GOT3 (cell line): ENCODE results near the gene ELF4.

Source experiments
- DNase-seq: peaks from one replicate; lab custom pipeline; 2025; ENCODE audit warnings: mixed read lengths; lab: John Stamatoyannopoulos, UW

The ELF4 gene

DNA sequence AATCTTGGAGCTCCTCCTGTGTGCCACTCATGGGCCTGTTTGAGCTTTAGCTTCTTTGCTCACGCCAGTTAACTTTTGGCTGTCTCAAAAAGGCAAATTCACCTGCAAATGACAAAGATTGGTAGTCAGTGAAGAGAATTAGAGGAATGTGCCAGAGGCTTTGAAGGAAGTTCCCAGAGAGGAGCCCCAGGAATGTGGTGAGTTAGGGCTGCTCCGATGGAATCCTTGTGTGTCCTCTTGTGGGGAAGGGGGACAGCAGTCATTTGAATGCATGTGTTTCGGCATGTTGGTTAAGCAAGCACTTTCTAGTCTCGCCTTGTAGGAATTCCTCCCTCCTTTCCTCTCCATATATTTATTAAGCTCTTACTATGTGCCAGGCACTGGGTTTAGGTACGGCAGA is 62.9 kb downstream of the ELF4 start:
- DNase-seq = no peak

DNA sequence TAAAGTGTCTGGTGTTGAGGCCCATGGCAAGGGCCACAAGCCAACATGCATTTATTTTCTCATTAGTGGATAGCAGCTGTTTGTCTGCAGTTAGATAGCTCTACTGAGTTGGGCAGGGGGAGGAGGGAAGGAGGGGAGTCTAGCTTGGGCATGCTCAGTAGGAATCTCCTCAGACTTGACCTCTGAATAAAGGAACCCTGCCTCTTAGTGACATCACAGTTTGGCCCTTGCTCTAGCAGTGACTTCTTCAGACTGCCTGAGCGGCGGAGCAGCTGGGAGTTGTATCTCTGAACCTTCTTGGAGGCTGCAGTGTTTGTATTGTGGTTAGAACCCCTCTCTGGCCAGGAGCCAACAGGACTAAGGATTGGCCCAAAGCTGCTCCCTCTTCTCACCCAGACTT is 70.5 kb downstream of the ELF4 start:
- no peak for DNase-seq

DNA sequence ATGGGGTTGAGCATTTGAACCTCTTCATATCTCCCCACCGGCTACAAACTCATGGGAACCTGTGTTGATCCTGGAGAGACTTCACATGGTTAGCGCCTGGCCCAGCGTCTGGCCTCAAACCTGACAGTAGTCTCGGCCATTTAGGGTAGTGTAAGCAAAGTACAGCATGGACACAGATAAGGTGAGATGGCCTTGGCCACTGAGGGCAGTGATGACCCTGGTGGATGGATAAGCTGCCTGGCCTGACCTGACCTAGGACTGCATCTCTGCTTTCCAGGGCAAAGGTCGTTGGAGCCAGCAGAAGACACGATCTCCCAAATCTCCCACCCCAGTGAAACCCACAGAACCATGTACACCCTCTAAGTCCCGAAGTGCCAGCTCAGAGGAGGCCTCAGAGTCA is 76.1 kb downstream of the ELF4 start:
- DNase-seq = no peak

DNA sequence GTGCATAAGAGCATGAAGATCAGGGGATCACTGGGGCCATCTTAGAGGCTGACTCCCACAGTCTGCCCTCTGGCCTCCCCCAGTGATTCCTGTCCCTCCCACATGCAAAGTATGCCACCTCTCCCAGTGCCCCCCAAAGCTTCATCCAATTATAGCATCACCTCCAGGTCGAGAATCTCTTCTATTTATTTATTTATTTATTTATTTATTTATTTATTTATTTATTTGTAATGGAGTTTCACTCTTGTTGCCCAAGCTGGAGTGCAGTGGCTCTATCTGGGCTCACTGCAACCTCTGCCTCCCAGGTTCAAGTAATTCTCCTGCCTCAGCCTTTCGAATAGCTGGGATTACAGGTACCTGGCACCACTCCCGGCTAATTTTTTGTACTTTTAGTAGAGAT is 77.7 kb downstream of the ELF4 start:
- no peak for DNase-seq

DNA sequence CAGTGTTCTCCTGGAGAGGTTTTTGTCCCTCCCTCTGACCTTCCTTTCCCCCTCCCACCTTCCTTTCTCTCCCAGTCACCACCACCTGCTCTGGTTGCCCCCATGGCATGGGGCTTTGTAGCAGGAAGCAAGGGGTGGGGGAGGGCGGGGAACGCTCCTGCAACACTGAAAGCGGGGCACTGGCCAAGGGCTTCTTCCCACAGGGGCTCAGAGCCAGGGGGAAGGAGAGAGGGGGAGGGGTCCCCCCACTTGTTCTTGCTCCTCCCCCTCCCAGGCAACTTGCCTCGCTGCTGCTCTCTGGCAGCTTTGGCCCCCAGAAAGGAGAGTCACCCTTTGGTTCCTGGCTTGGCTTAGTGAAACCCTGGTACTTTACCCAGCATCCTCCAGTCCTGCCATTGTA is 79.5 kb downstream of the ELF4 start:
- DNase-seq = no peak

DNA sequence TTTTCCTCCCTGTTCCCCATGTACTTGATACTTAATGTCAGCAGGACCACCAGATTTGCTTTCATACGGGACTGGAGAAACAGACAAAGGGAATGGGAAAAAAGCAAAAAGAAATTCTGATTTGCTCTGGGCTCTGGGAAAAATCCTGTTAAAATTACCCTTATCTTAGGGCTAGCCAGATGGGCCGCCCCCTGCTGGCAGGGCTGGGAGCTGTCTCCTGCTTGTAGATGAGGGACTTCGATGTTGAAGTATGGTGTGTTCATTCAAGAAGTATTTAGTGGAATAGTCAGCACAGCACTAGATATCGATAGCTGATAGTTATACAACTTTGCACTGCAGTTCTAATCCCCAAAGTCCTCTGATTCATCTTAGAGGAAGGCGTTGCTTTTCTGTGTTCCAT is 82.1 kb downstream of the ELF4 start:
- DNase-seq = peak; percentile 2

DNA sequence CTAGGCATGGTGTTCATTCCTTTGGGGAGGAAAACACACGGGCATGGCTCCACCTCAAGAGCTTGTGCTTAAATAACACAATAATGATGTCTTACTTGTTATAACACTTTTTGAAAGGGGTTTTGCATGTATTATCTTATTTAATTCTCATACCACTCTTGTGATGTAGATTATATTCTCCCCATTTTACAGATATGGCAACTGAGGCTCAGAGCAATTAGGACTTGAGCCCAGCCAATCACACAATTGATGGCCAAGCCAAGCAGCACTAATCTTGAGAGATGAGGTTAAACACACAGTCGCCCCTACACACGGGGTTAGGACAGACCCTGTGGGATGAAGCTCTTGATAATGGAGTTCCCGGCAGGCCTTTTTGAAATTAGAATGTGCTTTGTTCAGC is 82.7 kb downstream of the ELF4 start:
- DNase-seq = no peak

DNA sequence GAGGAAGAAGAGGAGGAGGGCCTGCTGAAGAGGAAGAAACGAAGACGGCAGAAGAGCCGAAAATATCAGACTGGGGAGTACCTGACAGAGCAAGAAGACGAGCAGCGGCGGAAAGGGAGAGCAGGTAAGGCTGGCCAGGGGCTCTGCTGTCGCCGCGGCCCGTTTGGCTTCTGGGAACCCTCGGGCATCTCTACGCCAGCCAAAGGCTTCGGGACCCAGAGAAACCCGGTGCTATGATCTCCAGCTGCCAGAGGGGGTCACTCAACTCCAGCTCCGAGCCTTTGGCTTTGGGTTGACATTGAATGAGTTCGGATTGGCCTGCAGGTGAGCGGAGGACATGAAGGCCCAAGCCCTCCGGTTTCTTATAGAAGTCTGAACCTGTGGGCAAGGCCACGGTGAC is 85.0 kb downstream of the ELF4 start:
- no peak for DNase-seq

DNA sequence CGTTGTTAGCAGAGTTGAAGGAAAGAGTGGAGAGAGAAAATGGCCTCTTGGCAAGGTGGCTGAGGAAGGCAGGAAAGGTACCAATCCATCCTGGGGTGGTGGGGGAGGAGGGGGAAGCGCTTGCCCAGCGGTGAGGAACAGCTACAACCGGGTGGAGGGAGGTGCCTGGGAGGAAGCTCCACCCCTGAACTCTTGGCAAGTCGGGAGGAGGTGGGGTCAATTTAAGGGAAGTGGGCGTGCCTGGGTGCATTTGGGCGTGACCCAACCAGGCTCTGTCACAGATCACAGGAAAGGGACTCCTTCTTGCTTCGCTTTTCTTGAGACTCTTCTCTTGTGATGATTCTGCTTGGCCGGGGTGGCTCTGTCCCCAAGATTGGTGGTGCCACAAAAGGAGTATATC is 86.2 kb downstream of the ELF4 start:
- DNase-seq = no peak

DNA sequence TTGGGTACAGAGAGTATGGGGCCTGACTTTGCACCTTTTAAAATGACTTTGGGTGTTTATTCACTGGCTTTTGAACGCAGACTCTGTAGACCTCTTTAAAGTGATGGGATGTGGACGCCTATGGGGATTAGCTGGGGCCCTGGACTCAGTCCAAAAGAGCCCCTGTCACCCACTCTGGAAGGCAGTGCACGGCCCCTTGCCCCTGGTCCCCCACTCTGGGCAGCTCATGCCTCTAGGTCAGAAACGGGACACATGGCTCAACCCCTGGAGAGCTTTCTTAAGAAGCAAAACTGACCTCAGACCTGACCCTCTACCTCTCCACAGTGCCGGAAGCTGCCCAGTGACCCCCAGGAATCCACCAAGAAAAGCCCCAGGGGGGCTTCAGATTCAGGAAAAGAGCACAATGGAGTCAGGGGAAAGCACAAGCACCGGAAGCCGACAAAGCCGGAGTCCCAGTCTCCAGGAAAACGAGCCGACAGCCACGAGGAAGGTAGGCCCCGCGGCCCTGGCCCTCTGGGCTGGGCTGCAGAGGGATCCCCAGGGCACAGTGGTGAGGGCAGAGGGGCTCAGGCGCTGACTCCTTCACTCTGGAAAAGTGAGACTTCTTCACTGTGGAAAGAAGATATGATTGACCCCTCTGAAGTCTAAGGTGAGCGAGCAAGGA is 89.5 kb downstream of the ELF4 start:
- no peak for DNase-seq

DNA sequence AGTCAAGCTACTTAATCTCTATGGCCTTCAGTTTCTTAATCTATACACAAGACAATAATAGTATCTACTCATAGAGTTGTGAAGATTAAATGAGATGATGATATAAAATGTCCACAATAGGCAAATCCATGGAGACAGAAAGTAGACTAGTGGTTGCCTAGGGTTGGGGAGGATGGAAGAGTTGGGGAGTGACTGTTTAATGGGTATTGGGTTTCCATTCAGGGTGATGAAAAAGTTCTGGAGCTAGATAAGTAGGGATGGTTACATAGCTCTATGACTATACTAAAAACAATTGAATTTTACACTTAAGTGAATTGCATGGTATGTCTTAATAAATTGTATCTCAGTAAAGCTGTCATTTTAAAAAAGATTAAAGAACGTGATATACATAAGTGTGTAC is 92.2 kb downstream of the ELF4 start:
- no peak for DNase-seq

DNA sequence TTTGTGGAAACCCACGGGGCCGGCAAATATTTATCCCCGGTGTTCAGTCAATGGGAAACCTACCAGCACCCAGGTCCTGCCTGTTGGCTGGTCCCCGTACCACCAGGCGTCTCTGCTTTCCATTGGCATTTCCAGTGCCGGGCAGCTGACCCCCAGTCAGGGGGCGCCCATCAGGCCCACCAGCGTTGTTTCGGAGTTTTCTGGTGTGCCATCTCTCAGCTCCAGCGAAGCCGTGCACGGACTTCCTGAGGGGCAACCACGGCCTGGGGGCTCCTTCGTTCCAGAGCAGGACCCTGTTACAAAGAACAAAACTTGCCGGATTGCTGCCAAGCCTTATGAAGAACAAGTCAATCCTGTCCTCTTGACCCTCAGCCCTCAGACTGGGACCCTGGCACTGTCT is 95.1 kb downstream of the ELF4 start:
- no peak for DNase-seq
